Cortex of kidney (tissue), 1 donor: ENCODE data around the gene NXNL2.

Experiments used
- DNase-seq: peaks from one replicate; lab custom pipeline; 2025; lab: John Stamatoyannopoulos, UW

Gene NXNL2

GRCh38 chr9:88578121-88579049 lies 43.4 kb downstream of the NXNL2 start:
- no peak for DNase-seq

- DNase-seq: no peak
Measured at GRCh38 chr9:88579050-88579715, 44.2 kb downstream of the NXNL2 start.

- no peak for DNase-seq
Measured at GRCh38 chr9:88580961-88581360, 46.0 kb downstream of the NXNL2 start.

GRCh38 chr9:88583901-88584596 lies 49.1 kb downstream of the NXNL2 start:
- DNase-seq: no peak

GRCh38 chr9:88585426-88585825 lies 50.4 kb downstream of the NXNL2 start:
- DNase-seq: no peak

DNA sequence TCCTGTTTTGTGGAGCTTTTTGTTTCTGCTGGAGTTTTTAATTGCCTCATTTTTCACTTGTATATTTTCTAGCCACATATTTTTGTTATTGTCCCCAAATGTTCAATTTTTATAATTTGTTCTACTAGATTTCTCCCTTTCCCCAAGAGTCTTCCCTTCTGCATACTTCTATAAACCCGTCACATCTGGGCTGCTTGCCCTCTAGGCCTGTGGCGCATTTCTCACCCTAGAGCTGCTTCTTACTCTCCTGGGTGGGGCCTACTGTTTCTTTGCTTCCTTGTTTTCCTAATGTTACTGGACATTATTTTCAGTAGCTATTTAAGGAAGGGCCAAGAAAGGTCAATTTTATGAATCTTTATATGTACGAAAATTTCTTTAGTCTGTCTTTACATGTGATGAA lies 51.5 kb downstream of the NXNL2 start:
- DNase-seq: no peak

DNA sequence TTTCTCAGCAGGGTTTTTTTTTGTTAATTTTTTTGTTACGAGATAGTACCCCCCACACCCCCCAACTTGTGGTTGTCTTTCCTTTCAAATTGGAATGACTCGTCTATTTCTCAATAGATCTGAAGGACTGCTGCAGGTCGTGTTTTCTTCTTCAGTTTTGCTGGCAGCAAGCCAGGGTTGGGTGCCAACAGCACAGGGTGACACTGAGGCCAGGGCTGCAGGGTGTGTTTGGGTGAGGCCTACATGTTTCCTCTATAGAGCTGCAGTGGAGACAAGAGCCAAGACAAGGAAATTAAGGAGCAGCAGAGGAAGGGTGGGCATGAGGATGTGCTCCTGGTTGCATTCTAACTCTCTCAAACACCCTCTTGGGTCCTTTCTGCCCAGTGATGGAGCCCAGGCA lies 52.2 kb downstream of the NXNL2 start:
- no peak for DNase-seq

DNA sequence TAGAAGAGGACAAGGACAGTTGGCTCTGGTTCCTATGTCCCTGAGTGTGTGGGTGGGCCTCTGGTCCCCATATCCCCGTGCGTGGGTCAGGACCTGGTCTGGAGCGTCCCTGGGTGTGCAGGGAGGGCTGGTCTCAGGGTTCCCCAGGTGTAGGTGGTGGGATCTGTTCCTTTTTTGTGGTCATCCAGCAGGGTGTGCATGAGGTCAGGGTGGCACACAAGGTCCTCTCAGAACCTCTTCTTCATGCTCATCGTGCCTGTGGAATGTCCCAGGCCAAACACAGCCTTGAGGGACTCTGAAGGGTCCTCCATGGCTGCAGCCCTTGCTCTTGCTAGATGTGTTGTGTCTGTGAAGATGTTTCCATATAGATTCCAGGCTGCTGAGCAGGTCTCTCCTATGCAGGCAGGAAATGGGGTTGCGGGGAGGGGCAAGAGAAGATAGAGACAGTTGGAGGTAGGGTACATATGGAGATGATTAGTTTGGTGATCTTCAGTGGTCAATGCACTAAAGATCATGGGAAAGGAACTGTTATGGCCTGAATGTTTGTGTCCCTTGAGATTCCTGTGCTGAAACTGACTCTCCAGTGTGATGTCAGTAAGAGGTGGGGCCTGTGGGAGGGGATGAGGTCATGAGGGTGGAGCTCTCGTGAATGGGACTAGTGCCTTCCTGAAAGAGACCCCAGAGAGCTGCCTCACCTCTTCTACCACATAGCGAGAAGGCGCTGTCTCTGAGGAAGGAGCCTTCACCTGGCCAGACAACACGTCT lies 53.1 kb downstream of the NXNL2 start:
- no peak for DNase-seq

GRCh38 chr9:88589656-88590055 lies 54.7 kb downstream of the NXNL2 start:
- DNase-seq: no peak

GRCh38 chr9:88590558-88591146 lies 55.7 kb downstream of the NXNL2 start:
- DNase-seq: no peak

- DNase-seq: no peak
Measured at GRCh38 chr9:88593537-88594185, 58.7 kb downstream of the NXNL2 start.
